IPS DF 6.9 (cell line): ENCODE measurements around the gene DMWD.

Experiments
- DNase-seq: peaks from one replicate; pipeline ENCODE4 v3.0.0-alpha.2; 2013; ENCODE audit warnings: low read depth, low spot score
- H3K27ac ChIP-seq: one replicate; pipeline ENCODE4 v1.5.1; 2013; ENCODE audit warnings: low read length, control low read depth
- H3K27me3 ChIP-seq: 2 replicates; pipeline ENCODE4 v1.6.1; 2013; ENCODE audit warnings: mild to moderate bottlenecking, low read length; ENCODE audit not compliant: control insufficient read depth, insufficient read depth
- H3K36me3 ChIP-seq: 2 replicates; pipeline ENCODE4 v1.6.1; 2013; ENCODE audit warnings: low read length; ENCODE audit not compliant: control insufficient read depth, insufficient read depth
- H3K4me1 ChIP-seq: 2 replicates; pipeline ENCODE4 v1.6.1; 2013; ENCODE audit warnings: low read length; ENCODE audit not compliant: control insufficient read depth, insufficient read depth
- H3K4me3 ChIP-seq: 2 replicates; pipeline ENCODE4 v1.5.1; 2013; ENCODE audit warnings: mild to moderate bottlenecking, low read length
- H3K9me3 ChIP-seq: 2 replicates; pipeline ENCODE4 v1.6.1; 2013; ENCODE audit warnings: low read length, inconsistent platforms; ENCODE audit not compliant: control insufficient read depth, insufficient read depth
- WGBS: extraction: QIAGEN DNeasy Blood & Tissue Kit; methylation state at CpG from one replicate; pipeline ENCODE4 v1.1.7; 2013; ENCODE audit warnings: mixed read lengths, missing lambda C conversion rate; ENCODE audit not compliant: insufficient read length, insufficient coverage; 5-methylcytosine and 5-hydroxymethylcytosine counted together

Gene DMWD

DNA sequence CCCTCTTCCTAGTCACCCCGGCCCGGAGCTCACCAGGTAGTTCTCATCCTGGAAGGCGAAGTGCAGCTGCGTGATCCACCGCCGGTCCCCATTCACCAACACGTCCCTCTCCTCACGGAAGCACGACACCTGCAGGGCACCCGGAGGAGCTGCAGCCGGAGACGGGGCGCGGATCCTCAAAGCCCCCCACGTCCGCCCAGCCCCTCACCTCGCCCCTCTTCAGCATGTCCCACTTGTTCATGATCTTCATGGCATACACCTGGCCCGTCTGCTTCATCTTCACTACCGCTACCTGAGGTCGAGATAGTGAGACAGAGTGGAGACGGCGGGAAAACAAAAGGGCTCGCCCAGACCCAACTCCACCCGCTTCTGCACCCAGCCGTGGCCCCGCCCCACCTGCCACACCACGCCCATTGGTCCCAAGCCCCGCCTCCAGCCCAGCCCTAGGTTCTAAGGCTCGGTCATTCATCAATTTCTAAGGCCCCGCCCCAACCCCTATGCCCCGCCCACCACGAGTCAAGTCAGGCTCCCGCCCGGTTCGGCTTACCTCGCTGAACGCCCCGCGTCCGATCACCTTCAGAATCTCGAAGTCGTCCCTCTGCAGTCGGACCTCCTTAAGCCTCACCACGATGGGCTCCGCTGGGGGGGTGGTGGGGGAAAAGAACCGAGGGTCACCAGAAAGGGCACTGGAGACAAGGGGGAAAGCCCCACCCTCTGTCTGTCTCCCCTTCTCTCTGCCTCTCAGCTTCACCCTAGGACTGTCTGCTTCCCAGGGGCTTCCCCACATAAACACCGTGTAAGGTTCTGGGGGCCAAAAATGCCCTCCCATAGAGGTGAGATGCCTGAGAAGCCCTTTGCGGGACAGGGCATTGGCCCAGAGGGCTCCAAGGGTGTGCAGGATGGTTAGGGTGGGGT lies 13.2 kb downstream of the DMWD start:
- no peak for DNase-seq
- Histone ChIP-seq H3K27me3 (no peaks in the 10 kb centered on the region), H3K4me1 (peaks cover 8% of the 10 kb centered on the region; the same call in 1 of the 2 replicates), H3K9me3 (no peaks in the 10 kb centered on the region), H3K27ac (no peak overlapping the region), H3K36me3 (peaks cover 5% of the 10 kb centered on the region; the same call in 1 of the 2 replicates), H3K4me3 (peak overlapping the region; percentile 41; the same call in 1 of the 2 replicates)
- WGBS, result no CpG with 5 or more reads among the region's 48 CpGs

- no CpG with 5 or more reads among the region's 28 CpGs for WGBS
- Histone ChIP-seq H3K4me1 (peaks cover 6% of the 10 kb centered on the region; the same call in 1 of the 2 replicates), H3K27me3 (no peaks in the 10 kb centered on the region)
These were observed 14.5 kb downstream of the DMWD start for GRCh38 chr19:45778010-45778661.

GRCh38 chr19:45777395-45777961 lies 15.2 kb downstream of the DMWD start:
- Histone ChIP-seq H3K36me3 (peaks cover 5% of the 10 kb centered on the region; the same call in 1 of the 2 replicates), H3K27me3 (no peaks in the 10 kb centered on the region), H3K9me3 (no peaks in the 10 kb centered on the region), H3K27ac (no peak overlapping the region), H3K4me1 (peaks cover 4% of the 10 kb centered on the region; the same call in 1 of the 2 replicates), H3K4me3 (no peak overlapping the region)
- DNase-seq, result no peak
- WGBS, result no CpG with 5 or more reads among the region's 34 CpGs

More at GRCh38 chr19:45778010-45778661, 14.5 kb downstream of the DMWD start:
- no peak overlapping the region for H3K4me3 ChIP-seq
- no peak overlapping the region for H3K27ac ChIP-seq
- no peaks in the 10 kb centered on the region for H3K9me3 ChIP-seq
- peaks cover 5% of the 10 kb centered on the region; the same call in 1 of the 2 replicates for H3K36me3 ChIP-seq
- DNase-seq, result no peak

- H3K4me3 ChIP-seq, result no peak overlapping the region
- H3K9me3 ChIP-seq, result no peaks in the 10 kb centered on the region
- H3K27ac ChIP-seq, result no peak overlapping the region
- peaks cover 5% of the 10 kb centered on the region; the same call in 1 of the 2 replicates for H3K4me1 ChIP-seq
- DNase-seq, result no peak
- WGBS, result no CpG with 5 or more reads among the region's 9 CpGs
- peaks cover 5% of the 10 kb centered on the region; the same call in 1 of the 2 replicates for H3K36me3 ChIP-seq
- H3K27me3 ChIP-seq, result no peaks in the 10 kb centered on the region
These were observed 17.9 kb downstream of the DMWD start for GRCh38 chr19:45774765-45775164.

DNA sequence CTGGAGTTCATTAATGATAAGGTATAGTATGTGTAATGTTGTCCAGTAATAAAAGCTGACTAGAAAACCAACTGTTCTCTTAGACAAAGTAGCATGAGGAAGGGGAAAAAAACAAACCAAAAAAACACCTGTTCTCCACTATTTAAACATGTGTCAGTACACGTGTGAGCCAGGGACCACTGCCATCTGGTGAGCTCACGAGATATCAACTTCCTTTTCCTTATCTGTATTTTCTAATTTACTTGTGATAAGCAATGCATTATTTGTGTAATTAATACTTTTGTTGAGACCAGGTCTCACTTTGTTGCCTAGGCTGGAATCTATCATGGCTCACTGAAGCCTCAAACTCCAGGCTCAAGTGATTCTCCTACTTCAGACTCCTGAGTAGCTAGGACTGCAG lies 19.3 kb downstream of the DMWD start:
- no CpG with 5 or more reads among the region's 2 CpGs for WGBS
- H3K9me3 ChIP-seq, result no peaks in the 10 kb centered on the region
- H3K27ac ChIP-seq, result no peak overlapping the region
- DNase-seq, result no peak
- peaks cover 3% of the 10 kb centered on the region; the same call in 1 of the 2 replicates for H3K4me1 ChIP-seq
- H3K36me3 ChIP-seq, result peaks cover 5% of the 10 kb centered on the region; the same call in 1 of the 2 replicates
- no peak overlapping the region for H3K4me3 ChIP-seq
- H3K27me3 ChIP-seq, result no peaks in the 10 kb centered on the region

DNA sequence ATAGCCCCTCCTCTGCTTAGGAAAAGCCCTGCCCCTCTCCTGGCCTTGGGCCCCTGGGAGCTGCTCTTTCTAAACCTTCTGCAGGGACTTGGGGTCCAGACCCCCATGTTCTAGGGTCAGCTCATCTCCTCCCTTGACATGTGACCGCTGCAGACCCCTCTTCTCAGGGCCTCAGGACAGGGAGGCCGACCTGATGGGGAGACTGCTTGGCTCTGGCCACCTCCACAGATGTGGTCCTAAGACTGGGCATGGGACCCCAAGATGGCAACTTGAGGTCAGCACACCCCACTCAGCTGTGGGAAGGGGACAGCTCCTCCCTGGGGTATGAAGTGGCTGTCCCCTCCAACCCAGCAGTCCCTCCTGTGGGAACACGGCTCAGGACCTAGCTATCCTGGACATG lies 19.7 kb downstream of the DMWD start:
- Histone ChIP-seq H3K4me3 (no peak overlapping the region), H3K27ac (no peak overlapping the region), H3K4me1 (peaks cover 3% of the 10 kb centered on the region; the same call in 1 of the 2 replicates), H3K27me3 (no peaks in the 10 kb centered on the region), H3K9me3 (no peaks in the 10 kb centered on the region), H3K36me3 (peaks cover 3% of the 10 kb centered on the region; the same call in 1 of the 2 replicates)
- no peak for DNase-seq
- no CpG with 5 or more reads among the region's 3 CpGs for WGBS

DNA sequence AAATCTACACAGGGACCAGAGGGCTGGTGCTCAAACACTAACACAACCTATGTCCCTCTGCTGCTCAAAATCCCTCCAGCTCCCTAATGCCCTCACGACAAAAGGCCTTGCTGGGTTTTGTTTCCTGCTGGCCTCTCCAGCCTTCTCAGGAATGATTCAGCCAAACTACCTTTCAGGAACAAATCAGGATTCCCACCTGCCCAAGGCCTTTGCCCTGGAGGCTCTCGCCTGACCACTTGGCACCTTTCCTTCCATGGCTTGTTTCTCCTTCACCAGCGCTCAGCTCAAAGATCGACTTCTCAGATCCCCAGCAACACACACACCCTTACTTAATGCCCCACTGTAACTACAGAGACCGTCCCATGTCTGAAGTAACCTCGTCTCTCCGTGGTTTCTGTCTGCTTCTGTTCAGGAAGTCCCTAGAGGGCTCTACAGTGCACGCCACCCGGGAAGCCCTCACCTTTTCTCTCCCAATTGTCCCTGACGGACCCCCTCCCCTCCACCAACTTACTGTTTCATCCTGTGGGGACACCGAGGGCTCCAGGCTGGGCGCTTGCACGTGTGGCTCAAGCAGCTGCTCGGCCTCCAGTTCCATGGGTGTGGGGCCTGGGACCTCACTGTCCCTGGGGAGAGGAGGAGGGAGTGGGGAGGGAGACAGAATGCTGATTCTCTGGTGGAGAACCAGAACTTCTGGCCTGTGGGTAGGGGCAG lies 20.4 kb downstream of the DMWD start:
- Histone ChIP-seq H3K27me3 (no peaks in the 10 kb centered on the region), H3K27ac (no peak overlapping the region), H3K36me3 (peaks cover under 1% of the 10 kb centered on the region; the same call in 1 of the 2 replicates), H3K4me3 (no peak overlapping the region), H3K4me1 (peaks cover 3% of the 10 kb centered on the region; the same call in 1 of the 2 replicates), H3K9me3 (no peaks in the 10 kb centered on the region)
- no CpG with 5 or more reads among the region's 14 CpGs for WGBS
- DNase-seq, result no peak

- Histone ChIP-seq H3K27ac (no peak overlapping the region), H3K4me3 (no peak overlapping the region; the same call in 1 of the 2 replicates), H3K27me3 (no peaks in the 10 kb centered on the region), H3K36me3 (no peaks in the 10 kb centered on the region; the same call in 1 of the 2 replicates), H3K4me1 (peaks cover 7% of the 10 kb centered on the region), H3K9me3 (no peaks in the 10 kb centered on the region)
- no CpG with 5 or more reads among the region's 46 CpGs for WGBS
- no peak for DNase-seq
These were observed 21.2 kb downstream of the DMWD start for GRCh38 chr19:45771311-45771933.

DNA sequence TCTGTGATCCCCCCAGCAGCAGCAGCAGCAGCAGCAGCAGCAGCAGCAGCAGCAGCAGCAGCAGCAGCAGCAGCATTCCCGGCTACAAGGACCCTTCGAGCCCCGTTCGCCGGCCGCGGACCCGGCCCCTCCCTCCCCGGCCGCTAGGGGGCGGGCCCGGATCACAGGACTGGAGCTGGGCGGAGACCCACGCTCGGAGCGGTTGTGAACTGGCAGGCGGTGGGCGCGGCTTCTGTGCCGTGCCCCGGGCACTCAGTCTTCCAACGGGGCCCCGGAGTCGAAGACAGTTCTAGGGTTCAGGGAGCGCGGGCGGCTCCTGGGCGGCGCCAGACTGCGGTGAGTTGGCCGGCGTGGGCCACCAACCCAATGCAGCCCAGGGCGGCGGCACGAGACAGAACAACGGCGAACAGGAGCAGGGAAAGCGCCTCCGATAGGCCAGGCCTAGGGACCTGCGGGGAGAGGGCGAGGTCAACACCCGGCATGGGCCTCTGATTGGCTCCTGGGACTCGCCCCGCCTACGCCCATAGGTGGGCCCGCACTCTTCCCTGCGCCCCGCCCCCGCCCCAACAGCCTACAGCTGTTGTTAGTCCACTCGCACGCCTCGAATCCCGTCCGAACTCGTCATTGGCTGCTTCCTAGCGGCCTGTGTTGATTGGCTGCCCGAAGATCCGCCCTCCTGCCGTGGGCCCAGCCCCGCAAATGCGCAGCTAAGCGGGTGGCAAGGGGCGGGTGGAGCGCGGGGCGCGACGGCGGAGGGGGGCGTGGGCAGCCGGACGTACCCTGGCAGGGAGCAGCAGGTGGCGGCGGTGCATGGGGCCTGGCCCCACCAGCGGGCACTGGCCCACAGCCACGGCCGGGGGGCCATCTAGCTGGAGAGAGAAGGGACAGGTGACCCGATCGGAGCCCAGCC lies 22.2 kb downstream of the DMWD start:
- Histone ChIP-seq H3K4me1 (peaks cover 10% of the 10 kb centered on the region), H3K27me3 (no peaks in the 10 kb centered on the region), H3K4me3 (peak overlapping the region; percentile 50; the same call in 1 of the 2 replicates), H3K9me3 (no peaks in the 10 kb centered on the region), H3K36me3 (no peaks in the 10 kb centered on the region; the same call in 1 of the 2 replicates), H3K27ac (no peak overlapping the region)
- no CpG with 5 or more reads among the region's 79 CpGs for WGBS
- DNase-seq, result peak; percentile 93
